ENCODE data around the gene FGF18.
"Not testable (repeated sequence)": the region's sequence is repeated elsewhere in the genome, so short reads cannot be mapped to it uniquely, and the experiment has no call there.

Gene FGF18

DNA sequence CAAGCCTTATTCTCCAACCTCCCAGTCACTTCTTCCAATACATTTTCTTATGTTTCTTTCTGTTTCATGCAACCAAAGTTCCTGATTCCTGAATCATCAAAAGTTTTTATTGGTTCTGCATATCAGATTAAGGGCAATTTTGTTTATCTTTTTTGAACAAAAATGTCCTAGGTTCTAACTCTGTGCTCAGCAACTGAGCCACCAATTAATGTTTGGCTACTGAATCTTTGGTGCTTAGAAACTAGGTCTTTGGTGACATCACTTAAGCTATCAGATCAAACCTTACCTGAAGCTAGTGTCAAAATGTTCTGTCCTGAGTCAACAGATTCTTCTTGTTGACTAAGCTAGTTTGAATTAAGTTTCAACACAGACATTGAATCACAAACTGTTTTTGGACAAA is 56.1 kb downstream of the FGF18 start:
- no peak for DNase-seq

DNA sequence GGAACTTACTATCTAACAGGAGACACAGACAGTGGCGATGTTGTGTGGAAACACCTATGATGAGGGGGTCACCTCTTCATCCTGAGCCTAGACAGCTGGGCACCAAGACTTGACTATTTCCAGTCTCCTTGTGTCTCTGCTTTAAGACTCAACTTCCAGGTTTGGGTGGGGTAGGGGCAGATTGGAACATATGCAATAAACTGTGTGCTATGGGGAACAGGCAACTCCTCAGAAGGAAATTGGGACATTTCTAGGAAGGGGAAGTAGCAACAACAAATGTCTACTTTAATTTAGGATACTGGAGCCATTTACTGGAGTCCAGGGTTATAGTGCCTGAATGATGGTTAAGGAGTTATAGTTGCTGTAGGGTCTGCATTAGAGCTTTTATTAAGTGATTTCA is 57.3 kb downstream of the FGF18 start:
- DNase-seq, result no peak

GRCh38 chr5:171477101-171477500 is 57.7 kb downstream of the FGF18 start:
- DNase-seq, result no peak

- no peak for DNase-seq
Observed at GRCh38 chr5:171477666-171478065, 58.2 kb downstream of the FGF18 start.

- DNase-seq, result no peak
Observed at GRCh38 chr5:171478946-171479775, 59.7 kb downstream of the FGF18 start.

DNA sequence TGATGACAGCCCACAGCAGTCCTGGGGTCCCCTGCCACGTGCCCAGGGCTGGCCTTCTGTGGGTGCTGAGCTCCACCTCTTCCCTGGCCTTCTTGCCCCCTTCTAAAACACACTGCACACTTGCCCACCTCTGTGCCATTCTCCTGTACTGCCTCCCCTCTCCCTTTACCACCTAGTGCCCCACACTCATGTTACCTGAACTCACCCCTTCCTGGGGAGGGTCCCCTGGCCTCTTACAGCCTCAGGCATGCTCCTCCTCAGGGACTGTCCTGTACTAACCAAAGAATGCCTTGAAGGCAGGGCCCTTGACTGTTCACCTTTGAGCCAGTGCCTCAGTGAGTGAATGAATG is 60.3 kb downstream of the FGF18 start:
- DNase-seq, result no peak

- no peak for DNase-seq
Observed at GRCh38 chr5:171480239-171480638, 60.8 kb downstream of the FGF18 start.

- DNase-seq, result no peak
Observed at GRCh38 chr5:171481571-171482433, 62.4 kb downstream of the FGF18 start.

- DNase-seq, result no peak
Observed at GRCh38 chr5:171482434-171482730, 62.9 kb downstream of the FGF18 start.

DNA sequence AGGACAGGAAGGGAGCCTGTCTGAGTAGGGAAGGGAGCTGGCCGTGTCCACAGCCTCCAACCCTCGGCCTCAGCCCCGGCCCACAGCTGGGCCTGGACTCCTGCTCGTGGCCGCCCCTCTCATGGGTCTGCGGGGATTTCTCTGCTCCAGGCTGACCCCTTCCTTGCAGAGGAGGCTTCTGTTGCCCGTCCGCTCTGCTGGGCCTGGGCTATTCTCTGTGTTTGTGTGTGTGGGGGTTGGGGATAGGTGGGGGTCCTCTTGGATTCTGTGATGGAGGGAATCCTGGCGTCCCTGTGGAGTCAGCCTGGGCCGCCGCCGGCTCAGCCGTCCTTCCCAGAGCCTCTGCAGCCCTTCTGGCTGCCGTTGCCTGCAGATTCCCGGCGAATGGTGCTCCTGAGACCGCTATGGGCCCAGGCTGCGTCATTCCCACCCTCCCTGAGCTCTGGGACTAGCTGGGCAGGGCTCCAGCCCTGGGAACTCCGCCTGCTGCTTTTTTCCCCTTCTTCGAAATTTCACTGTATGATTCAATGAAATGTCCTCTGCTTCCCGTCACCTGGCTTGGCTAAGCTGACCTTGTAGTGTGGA is 64.2 kb downstream of the FGF18 start:
- DNase-seq, result peak; percentile 31

DNA sequence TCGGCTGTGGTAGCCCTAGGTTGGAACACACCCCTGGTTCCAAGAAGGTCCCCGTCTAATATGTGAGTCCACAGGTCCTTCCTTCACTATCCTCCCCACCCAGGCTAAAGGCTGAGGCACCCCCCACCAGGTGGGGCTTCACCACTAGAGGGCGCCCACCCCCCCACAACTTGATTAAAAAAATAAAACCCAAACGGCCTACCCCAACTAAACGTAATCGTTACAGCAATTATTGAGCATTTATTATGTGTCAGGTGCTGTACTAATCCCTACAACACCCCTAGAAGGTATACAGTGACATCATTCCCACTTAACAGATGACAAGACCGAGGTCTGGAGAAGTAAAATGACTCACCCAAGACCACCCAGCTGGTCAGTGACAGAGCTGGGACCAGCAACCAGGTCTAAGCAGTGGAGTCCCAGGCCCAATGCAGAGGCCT is 65.0 kb downstream of the FGF18 start:
- DNase-seq, result no peak

DNA sequence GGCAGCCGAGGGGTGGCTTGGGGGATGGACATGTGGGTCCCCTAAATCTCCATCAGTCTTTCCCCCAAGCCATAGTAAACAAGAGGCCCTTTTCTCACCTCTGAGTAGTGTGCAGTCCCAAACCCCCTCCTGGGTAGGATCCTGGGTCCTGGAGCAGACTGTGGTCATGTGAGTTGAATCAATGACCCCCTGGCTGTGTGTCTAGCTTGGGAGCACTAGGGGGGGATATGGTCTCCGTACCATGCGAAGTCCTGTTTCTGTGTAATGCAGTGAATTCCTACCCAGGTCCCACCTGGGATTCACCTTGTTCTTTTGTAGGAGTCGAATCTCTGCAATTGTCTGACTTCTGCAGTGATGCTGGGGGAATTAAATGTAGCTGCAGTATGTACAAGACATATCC is 66.2 kb downstream of the FGF18 start:
- no peak for DNase-seq

DNA sequence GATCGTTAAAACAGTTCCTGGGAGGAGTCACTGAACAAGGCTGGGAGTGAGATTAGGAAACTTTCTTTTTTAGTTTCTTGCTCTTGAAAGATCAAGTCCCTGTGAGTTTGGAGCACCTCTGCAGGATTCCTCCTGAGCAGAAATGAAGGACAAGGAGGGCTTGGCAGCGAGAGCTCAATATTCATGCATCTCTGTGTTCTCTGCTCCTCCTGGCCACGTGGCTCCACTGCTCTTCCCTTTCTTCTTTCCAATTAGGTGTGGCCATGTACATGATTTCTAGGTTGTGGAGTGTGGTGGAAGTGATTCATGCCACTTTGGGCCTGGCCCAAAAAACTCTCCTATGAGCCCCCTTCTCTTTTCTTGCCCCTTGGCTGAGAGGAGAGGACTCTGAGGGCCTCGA is 67.2 kb downstream of the FGF18 start:
- DNase-seq, result no peak

- no peak for DNase-seq
Observed at GRCh38 chr5:171488876-171489275, 69.4 kb downstream of the FGF18 start.

GRCh38 chr5:171492781-171493180 is 73.3 kb downstream of the FGF18 start:
- DNase-seq, result no peak

DNA sequence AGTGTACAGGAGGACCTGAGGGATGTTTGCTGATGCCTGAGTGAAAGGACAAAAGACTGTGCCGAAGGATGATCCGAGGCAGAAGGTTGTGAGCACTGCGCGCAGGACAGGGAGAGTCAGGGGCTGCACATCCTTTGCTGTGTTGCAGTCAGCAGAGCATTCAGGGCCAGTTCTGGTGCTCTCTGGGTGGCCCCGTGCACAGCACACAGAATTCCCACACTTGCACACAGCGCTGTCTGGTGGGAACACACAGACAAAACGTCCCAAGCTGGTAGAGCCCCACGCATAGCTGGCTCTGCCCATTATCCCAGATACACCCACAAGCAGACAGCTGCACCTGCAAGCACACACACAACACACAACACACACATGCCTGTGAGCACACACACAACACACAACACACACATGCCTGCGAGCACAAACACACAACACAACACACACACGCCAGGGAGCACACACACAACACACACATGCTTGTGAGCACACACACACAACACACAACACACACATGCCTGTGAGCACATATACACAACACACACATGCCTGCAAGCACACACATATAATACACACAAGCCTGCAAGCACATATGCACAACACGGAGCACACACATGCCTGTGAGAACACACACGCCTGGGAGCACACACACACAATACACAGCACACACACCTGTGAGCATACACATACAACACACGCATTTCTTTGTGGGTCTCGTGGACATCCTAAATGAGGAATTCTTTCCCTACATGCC is 74.4 kb downstream of the FGF18 start:
- DNase-seq, result no peak

DNA sequence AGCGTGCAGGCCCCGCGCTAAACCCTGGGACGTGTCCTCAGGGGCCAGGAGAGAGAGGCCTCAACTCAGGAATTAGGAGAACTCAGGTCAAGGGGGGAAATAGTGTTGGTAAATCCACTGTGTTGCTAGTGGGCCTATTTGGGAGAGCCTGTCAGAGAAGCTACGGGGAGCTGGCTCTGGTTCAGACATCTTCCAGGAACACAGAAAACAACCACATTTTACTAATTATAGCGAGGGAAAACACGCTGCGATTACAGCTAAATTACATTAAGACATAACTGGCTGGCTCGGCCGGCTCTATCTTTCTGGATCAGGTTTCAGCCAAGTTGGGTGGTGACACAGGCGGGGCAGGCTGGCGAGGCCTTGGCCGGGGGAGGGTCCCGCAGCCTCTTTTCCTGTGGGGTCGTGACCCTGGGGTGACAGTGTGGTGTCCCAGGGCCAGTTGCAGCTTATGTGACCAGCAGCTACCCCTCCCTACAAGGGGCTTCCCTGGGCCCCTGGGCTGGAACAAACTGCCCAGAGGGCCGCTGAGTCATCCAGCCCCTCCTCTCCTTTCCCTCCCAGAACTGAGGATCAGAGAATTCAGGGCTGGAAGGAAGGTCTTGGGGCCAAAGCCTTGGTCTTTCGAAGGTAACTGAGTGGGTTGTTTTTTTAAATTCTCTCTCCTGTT is 75.1 kb downstream of the FGF18 start:
- peak; percentile 54 for DNase-seq

GRCh38 chr5:171495122-171495700 is 75.8 kb downstream of the FGF18 start:
- DNase-seq, result no peak

GRCh38 chr5:171496456-171496855 is 77.0 kb downstream of the FGF18 start:
- no peak for DNase-seq

- not testable (repeated sequence) for DNase-seq
Observed at GRCh38 chr5:171497494-171497893, 78.0 kb downstream of the FGF18 start.

GRCh38 chr5:171498166-171498565 is 78.7 kb downstream of the FGF18 start:
- DNase-seq, result no peak

GRCh38 chr5:171499611-171500010 is 80.2 kb downstream of the FGF18 start:
- DNase-seq, result no peak
